Thoracic aorta (tissue), 2 donors: ENCODE results near the gene RGS10. TPM values are rescaled to one million over a fixed set of nuclear protein-coding genes. Genes with fewer than 3 reads are reported as not detected.

Experiments
- ATAC-seq: fragments of 150-250 bp; one replicate; pipeline ENCODE4 v1.8.0; 2017; ENCODE audit warnings: low read depth; ENCODE audit not compliant: insufficient number of reproducible peaks, low FRiP score
- DNase-seq: peaks from one replicate; pipeline ENCODE4 v3.0.0-alpha.2; 2020; ENCODE audit warnings: low spot score
- H3K27ac ChIP-seq, 2 donors: fragments of 200-600 bp; sonication (generic); 1 replicate in 1 of 2; 2 replicates in 1 of 2; pipeline ENCODE4 v1.5.1; 2016; ENCODE audit warnings: mild to moderate bottlenecking in 2 of 2, moderate library complexity in 2 of 2
- H3K27me3 ChIP-seq: fragments of 200-600 bp; sonication (generic); replicated peaks from 2 replicates; pipeline ENCODE4 v1.6.0; 2016; ENCODE audit warnings: mild to moderate bottlenecking; ENCODE audit not compliant: insufficient read depth
- H3K36me3 ChIP-seq: fragments of 200-600 bp; sonication (generic); one replicate; pipeline ENCODE4 v1.5.1; 2016
- H3K4me1 ChIP-seq, 2 donors: fragments of 200-600 bp; sonication (generic); 1 replicate in 1 of 2; 2 replicates in 1 of 2; pipeline versions ENCODE4 v1.5.1 to v1.6.0; 2016; ENCODE audit warnings: low read depth in 2 of 2, mild to moderate bottlenecking in 1 of 2; ENCODE audit not compliant: control insufficient read depth in 1 of 2
- H3K4me3 ChIP-seq: fragments of 200-600 bp; sonication (generic); 2 replicates; pipeline ENCODE4 v1.5.1; 2016; ENCODE audit warnings: mild to moderate bottlenecking
- H3K9me3 ChIP-seq: fragments of 200-600 bp; sonication (generic); 2 replicates; pipeline ENCODE4 v1.5.1; 2016
- total RNA-seq, 2 donors: library from RNA; depleted of rRNA; stranded (reverse); fragments of >200 nt; gene quantifications; one replicate each; pipeline versions ENCODE4 v1.1.0 to v1.2.3, GENCODE V29; 2016
- TF ChIP-seq, protein P1 (sequence below): fragments of 200-600 bp; sonication (generic); IDR thresholded peaks from one replicate; pipeline ENCODE4 v1.5.1; 2019; ENCODE audit warnings: antibody characterized with exemption

The RGS10 gene
- total RNA-seq, 2 donors from 2014 or later = 33.2 to 37.1 TPM

GRCh38 chr10:119462773-119463172 lies 79.7 kb downstream of the RGS10 start:
- Histone ChIP-seq H3K27ac (no peak overlapping the region), H3K36me3 (peaks cover 7% of the 10 kb centered on the region), H3K27me3 (no peaks in the 10 kb centered on the region), H3K4me1 (no peaks in the 10 kb centered on the region), H3K9me3 (no peaks in the 10 kb centered on the region), H3K4me3 (no peak overlapping the region)
- TF ChIP-seq, protein P1, sequence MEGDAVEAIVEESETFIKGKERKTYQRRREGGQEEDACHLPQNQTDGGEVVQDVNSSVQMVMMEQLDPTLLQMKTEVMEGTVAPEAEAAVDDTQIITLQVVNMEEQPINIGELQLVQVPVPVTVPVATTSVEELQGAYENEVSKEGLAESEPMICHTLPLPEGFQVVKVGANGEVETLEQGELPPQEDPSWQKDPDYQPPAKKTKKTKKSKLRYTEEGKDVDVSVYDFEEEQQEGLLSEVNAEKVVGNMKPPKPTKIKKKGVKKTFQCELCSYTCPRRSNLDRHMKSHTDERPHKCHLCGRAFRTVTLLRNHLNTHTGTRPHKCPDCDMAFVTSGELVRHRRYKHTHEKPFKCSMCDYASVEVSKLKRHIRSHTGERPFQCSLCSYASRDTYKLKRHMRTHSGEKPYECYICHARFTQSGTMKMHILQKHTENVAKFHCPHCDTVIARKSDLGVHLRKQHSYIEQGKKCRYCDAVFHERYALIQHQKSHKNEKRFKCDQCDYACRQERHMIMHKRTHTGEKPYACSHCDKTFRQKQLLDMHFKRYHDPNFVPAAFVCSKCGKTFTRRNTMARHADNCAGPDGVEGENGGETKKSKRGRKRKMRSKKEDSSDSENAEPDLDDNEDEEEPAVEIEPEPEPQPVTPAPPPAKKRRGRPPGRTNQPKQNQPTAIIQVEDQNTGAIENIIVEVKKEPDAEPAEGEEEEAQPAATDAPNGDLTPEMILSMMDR = no peak
- DNase-seq = no peak
- no peak for ATAC-seq

GRCh38 chr10:119461923-119462322 lies 80.6 kb downstream of the RGS10 start:
- no peaks in the 10 kb centered on the region for H3K27me3 ChIP-seq
- TF ChIP-seq, protein P1 = no peak
- ATAC-seq = no peak
- H3K9me3 ChIP-seq = no peaks in the 10 kb centered on the region
- H3K36me3 ChIP-seq = peaks cover 12% of the 10 kb centered on the region
- DNase-seq = no peak
- no peaks in the 10 kb centered on the region for H3K4me1 ChIP-seq
- H3K27ac ChIP-seq = no peak overlapping the region
- no peak overlapping the region for H3K4me3 ChIP-seq

DNA sequence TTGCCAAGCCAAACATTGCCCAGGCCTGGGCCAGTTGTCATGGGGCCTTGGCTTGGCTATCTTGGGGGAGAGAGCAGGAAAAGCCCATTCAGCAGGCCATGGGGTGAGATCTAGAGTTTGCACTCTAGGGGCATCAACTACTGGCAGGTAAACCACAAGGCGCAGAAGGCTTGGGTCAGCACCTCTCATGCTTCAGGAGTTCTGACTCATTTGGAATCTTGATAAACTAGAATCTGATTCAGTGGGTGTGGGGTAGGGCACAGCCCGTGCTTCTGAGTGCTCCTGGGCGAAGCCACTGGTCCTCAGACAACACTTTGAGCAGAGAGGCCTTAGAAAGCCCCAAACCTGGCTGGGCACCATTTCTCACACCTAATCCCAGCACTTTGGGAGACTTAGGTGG lies 81.1 kb downstream of the RGS10 start:
- no peak for ATAC-seq
- Histone ChIP-seq H3K9me3 (no peaks in the 10 kb centered on the region), H3K4me3 (no peak overlapping the region), H3K27me3 (no peaks in the 10 kb centered on the region), H3K36me3 (peaks cover 16% of the 10 kb centered on the region), H3K4me1 (no peaks in the 10 kb centered on the region), H3K27ac (no peak overlapping the region)
- DNase-seq = no peak
- TF ChIP-seq, protein P1 = no peak

DNA sequence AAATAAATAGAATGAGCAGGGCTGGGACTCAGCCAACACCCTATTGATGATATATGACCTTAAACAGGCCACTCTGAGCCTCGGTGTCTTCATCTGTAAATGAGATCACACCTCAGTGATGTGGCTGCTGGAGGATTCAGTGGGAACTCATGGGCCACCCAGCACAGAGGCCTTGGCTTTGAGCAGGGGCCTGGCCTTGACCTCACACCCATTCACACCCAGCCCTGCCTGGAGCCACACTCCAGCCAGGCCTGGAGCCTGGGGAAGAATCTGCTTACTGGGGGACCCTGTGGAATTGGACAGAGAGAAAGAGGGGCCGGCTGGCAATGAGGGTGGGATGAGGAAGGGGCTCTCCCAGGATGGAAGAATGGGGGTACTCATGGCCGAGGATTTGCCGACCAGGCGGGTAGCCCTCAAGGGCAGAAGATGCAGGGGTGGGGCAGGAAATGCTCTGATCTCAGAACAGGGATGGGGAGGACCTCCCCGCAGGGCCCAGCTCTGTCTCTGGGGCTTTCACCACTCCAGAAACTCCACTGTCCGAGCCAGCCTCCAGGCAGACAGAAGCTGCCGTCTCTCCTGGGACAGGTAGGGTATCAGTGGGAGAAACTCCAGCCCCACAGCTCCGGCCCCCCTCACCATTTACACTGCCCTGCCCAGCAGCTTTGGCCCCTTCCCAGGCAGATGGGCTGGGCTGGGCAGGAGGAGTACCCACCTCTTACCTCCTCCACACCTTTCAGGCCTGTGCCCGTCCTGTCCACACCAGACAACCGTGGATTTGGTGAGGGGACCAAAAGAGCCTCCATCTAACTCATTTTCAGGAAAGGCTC lies 81.9 kb downstream of the RGS10 start:
- Histone ChIP-seq H3K9me3 (no peaks in the 10 kb centered on the region), H3K36me3 (peaks cover 24% of the 10 kb centered on the region), H3K4me1 (no peaks in the 10 kb centered on the region), H3K4me3 (no peak overlapping the region), H3K27me3 (no peaks in the 10 kb centered on the region), H3K27ac (no peak overlapping the region)
- DNase-seq = no peak
- TF ChIP-seq, protein P1 = no peak
- ATAC-seq = no peak

DNA sequence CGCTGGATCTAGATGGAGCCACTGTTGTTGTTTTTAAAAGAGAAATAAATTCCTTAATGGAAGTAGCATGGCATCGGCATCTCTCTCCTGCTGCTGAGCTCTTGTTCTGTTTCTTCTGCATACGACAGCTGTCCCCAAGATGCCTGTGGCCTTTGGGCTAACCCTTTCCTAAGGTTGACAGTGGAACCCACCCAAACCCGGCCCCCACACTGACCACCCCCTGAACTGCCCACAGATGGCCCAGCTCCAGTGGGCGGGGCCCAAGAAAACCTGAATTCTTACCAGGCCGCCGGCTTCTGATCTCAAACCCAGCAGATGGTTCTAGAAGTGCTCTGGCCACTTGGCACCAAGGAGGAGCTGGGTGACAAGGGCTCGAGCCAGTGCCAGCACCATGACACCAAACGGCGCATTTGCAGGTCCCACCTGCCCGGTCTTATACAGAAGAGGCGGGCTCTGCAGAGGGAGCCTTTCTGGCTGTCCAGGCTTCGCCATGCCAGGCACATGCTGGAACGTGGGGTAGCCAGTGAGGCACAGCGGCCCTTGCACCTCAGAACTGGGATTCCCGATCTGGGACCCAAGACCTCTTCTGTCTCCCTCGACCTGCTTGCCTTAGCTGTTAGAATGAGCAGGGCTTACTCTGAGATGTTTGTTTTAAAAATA lies 82.7 kb downstream of the RGS10 start:
- no peak overlapping the region for H3K4me3 ChIP-seq
- DNase-seq = no peak
- TF ChIP-seq, protein P1 = no peak

More for the DNA sequence above, 82.7 kb downstream of the RGS10 start:
- Histone ChIP-seq H3K9me3 (no peaks in the 10 kb centered on the region), H3K36me3 (peaks cover 28% of the 10 kb centered on the region), H3K27ac (no peak overlapping the region), H3K4me1 (no peaks in the 10 kb centered on the region), H3K27me3 (no peaks in the 10 kb centered on the region)
- ATAC-seq = no peak
